Femur (tissue), 1 donor: ENCODE measurements around the gene HOOK2.

Experiments used
- DNase-seq: peaks from one replicate; pipeline ENCODE4 v3.0.0-alpha.2; 2017

Gene HOOK2

DNA sequence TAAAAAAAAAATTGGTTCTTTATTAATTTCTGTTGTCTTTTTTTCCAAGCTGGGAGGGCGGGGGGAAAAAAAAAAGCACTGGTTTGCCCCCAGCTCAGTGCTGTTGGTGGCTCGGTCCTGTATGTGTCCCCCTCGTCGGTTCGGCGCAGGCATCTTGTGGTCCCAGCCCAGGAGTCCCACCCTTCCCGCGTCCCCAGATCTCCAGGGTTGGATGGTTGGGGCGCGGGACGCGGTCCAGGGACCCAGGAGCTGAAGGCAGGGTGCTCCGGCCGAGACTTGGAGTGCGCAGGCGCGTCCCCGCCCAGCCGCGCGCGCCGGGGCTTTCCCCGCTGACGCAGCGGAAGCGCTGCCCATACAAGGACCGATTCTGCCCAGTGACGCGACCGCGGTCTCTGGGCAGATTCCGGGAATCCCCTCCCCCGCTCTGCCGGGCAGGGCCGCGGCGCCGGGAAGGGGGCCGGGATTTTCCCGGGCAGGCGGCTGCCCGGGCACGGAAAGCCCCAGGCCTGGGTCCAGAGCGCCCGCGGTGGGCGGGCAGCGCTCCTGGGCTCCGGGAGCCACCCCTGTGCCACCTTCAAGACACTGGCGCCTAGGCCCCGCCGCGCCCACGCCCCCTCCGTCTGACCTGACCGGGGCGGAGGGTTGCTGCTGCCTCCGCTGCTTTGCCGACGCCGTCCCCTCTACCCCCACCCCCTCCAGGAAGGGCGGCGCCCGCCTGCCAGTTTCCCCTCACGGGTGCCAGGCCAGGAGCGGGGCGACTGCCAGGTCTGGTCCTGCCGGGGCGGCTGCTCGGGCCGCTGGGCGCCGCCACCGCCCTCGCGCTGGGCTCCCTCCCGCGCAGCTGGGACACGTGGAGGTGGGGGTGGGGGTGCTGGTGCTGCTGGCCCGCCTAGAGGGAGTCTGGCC lies 18.2 kb upstream of the HOOK2 start:
- peak; percentile 96 for DNase-seq

- DNase-seq: no peak
Observed at GRCh38 chr19:12792853-12793289, 17.5 kb upstream of the HOOK2 start.

GRCh38 chr19:12792051-12792852 lies 16.9 kb upstream of the HOOK2 start:
- peak; percentile 83 for DNase-seq

- DNase-seq: peak; percentile 98
Observed at GRCh38 chr19:12791345-12792050, 16.1 kb upstream of the HOOK2 start, which contains the start of gene JUNB. JUNB (plus strand) TSS chr19:12791486; CDS start chr19:12791772, 286 bp downstream.

GRCh38 chr19:12790628-12791344 lies 15.4 kb upstream of the HOOK2 start:
- peak; percentile 46 for DNase-seq

DNA sequence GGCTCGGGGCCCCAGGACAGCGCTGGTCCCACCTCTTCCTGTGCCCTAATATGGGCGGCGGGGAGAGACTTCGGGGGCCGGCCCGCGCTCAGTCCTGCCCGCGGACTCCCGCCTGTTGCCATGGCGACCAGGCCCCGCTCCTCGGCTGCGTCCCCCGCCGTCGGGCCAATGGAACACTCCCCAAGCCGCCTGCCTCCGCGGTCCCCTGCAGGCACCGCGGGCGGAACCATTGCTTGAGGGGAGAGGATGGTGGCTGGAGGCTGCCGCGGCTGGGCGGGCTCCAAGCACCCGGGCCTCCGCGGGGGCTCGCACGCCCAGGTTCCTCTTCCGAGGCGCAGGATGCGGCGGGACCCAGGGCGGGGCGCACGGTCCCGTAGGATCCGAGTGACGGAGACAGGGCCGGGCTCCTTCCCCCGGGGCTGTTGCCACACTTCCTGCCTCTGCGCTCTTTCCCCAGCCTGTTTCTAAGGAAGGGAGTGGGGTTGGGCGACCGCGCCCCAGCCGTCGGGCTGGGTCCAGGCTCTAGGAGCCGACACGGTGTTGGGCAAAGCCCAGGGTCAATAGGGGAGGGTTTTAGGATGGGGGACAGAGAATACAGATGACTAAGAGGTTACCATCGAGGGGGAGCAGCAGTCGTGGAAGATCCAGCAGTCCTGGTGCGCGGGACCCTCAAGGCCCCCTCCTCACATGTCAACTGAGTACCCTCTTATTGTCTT lies 14.7 kb upstream of the HOOK2 start:
- peak; percentile 97 for DNase-seq

DNA sequence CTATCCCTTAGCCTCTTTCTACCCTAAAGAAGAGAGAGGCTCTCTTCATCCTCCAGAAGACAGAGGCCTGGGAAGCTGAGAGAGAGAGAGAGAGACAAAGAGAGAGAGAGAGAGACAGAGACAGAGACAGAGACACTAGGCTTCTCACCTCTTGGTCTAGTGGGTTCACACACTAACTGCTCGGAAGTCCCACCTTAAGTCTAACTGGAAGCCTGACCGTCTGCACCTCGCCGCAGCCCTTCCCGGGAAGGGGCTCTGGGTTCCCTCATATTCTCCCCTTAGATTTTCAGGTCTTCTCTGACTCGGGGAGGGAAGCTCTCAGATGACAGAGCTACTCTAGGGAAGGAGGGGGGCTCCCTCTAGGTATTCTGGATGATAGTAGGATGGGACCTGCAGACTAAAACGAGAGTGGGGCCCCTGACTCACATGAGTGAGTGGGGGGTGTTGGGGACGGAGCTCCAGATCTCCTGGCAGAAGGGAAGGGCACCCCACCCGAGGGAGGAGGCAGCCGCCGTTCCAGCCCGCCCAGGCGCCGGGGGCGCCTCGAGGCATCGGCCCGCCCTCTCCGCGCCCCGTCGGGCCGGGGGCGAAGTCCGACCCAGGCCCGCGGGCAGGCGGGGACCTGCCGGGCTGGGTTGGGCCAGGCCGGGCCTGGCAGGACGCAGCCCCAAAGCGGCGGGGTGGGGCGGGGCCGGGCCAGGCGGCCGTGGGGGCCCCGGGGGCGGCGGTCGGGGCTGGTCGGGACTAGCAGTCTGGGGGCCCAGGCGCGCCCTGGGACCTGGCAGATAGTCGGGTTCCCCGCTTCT lies 13.9 kb upstream of the HOOK2 start:
- no peak for DNase-seq

GRCh38 chr19:12788682-12789097 lies 13.3 kb upstream of the HOOK2 start:
- DNase-seq: peak; percentile 90

DNA sequence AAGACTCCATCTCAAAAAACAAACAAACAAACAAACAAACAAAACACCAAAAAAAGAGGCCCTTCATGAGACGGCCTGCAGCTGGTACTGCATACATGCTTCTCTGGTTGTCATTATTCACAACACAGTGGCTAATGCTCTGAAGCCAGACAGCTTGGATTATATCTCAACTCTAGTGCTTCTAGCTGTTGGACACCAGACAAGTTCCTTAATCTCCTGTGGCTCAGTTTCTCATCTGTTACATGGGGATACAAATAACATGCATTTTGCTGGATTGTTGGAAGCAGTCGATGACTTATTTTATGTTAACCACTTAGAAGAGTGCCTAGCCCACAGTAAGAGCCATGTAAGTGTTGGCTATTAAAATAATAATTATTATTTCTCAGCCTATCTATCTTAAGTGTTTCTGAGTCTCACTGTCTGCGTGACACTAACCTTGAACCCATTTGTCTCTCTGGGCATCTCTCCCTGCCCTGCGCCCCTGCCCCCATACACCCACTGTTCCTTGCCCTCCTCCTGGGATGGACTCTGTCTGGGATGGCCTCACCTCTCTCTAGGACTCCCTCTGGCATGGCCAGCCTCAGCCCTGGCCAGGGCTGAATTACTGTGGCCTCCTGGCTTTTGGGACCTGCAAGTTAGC lies 12.8 kb upstream of the HOOK2 start:
- DNase-seq: peak; percentile 48

GRCh38 chr19:12787458-12787857 lies 12.1 kb upstream of the HOOK2 start:
- DNase-seq: no peak

- no peak for DNase-seq
Observed at GRCh38 chr19:12786952-12787351, 11.6 kb upstream of the HOOK2 start.

- DNase-seq: peak; percentile 69
Observed at GRCh38 chr19:12786141-12786870, 11.0 kb upstream of the HOOK2 start.

- peak; percentile 40 for DNase-seq
Observed at GRCh38 chr19:12785431-12786031, 10.2 kb upstream of the HOOK2 start.

- DNase-seq: peak; percentile 47
Observed at GRCh38 chr19:12784871-12785430, 9.6 kb upstream of the HOOK2 start.

- DNase-seq: no peak
Observed at GRCh38 chr19:12784394-12784870, 9.1 kb upstream of the HOOK2 start.

DNA sequence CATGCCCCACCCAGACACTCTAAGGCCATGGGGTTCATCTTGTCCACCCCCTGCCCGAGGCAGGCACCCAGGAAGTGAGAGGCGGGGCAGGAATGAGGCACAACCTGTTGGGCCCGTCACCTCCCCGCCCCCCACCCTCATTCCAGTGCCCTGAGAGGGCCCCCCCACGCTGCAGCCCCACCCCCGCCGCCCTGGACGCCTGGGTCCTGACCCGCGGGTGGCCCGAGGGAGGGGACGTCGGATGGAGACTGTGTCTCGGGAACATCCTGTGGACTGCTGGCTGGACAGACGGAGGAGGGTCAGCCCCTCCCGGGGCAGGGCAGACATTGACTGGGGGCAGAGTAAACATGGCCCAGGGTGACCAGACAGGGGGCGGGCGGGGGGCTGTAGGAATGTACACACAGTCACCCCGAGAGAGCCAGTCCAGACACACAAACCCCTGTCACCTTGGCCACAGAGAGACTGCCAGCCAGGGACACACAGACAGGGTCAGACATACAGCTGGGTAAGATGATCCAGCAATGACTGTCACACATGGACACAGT lies 8.6 kb upstream of the HOOK2 start:
- peak; percentile 49 for DNase-seq

GRCh38 chr19:12783291-12783848 lies 8.0 kb upstream of the HOOK2 start:
- DNase-seq: no peak
